NCI-H510A (cell line): Measurements from ENCODE around the gene MYL6.

Source experiments
- DNase-seq: peaks from one replicate; lab custom pipeline; 2025; lab: John Stamatoyannopoulos, UW

The MYL6 gene

GRCh38 chr12:56129206-56129941 is 28.8 kb upstream of the MYL6 start:
- DNase-seq: no peak

- DNase-seq: no peak
Observed at GRCh38 chr12:56129942-56130495, 28.1 kb upstream of the MYL6 start.

- DNase-seq: no peak
Observed at GRCh38 chr12:56130876-56131275, 27.3 kb upstream of the MYL6 start.

- DNase-seq: no peak
Observed at GRCh38 chr12:56134897-56135296, 23.3 kb upstream of the MYL6 start.

- no peak for DNase-seq
Observed at GRCh38 chr12:56137853-56138571, 20.1 kb upstream of the MYL6 start.

GRCh38 chr12:56141946-56142784 is 16.0 kb upstream of the MYL6 start:
- no peak for DNase-seq

- no peak for DNase-seq
Observed at GRCh38 chr12:56143217-56143616, 14.9 kb upstream of the MYL6 start.

- no peak for DNase-seq
Observed at GRCh38 chr12:56143870-56144269, 14.3 kb upstream of the MYL6 start.

GRCh38 chr12:56145217-56145616 is 12.9 kb upstream of the MYL6 start:
- no peak for DNase-seq

- DNase-seq: no peak
Observed at GRCh38 chr12:56146492-56147460, 11.4 kb upstream of the MYL6 start.

GRCh38 chr12:56150563-56150962 is 7.6 kb upstream of the MYL6 start:
- no peak for DNase-seq

GRCh38 chr12:56151672-56152131 is 6.5 kb upstream of the MYL6 start:
- peak; percentile 65 for DNase-seq

- peak; percentile 77 for DNase-seq
Observed at GRCh38 chr12:56152132-56152755, 5.9 kb upstream of the MYL6 start, which contains the start of gene MYL6B. Gene MYL6B, plus strand, starts transcription at chr12:56152587. Its CDS starts 1,332 bp downstream, at chr12:56153919.

- DNase-seq: no peak
Observed at GRCh38 chr12:56152756-56153677, 5.1 kb upstream of the MYL6 start.

- no peak for DNase-seq
Observed at GRCh38 chr12:56153678-56154065, 4.5 kb upstream of the MYL6 start.

- no peak for DNase-seq
Observed at GRCh38 chr12:56154246-56154771, 3.9 kb upstream of the MYL6 start.

GRCh38 chr12:56154818-56155217 is 3.3 kb upstream of the MYL6 start:
- DNase-seq: no peak

- DNase-seq: no peak
Observed at GRCh38 chr12:56155256-56155845, 2.8 kb upstream of the MYL6 start.
